H9 (cell line): ENCODE results near the gene CD59. TPM values are rescaled to one million over a fixed set of nuclear protein-coding genes. Genes with fewer than 3 reads are reported as not detected.

Source experiments
- DNase-seq: peaks from one replicate; pipeline ENCODE4 v3.0.0-alpha.2; 2017
- H2AFZ ChIP-seq: one replicate; pipeline ENCODE4 v1.6.1; 2013; ENCODE audit warnings: mild to moderate bottlenecking, low read length, control low read depth, moderate library complexity
- H2AK5ac ChIP-seq: 2 replicates; pipeline ENCODE4 v1.6.1; 2013; ENCODE audit warnings: low read length, control low read depth, mixed read lengths; ENCODE audit not compliant: insufficient read length
- H2BK120ac ChIP-seq: one replicate; pipeline ENCODE4 v1.6.1; 2013; ENCODE audit warnings: low read depth, mild to moderate bottlenecking, low read length, control low read depth, inconsistent platforms; ENCODE audit not compliant: poor library complexity, severe bottlenecking
- H2BK12ac ChIP-seq: 2 replicates; pipeline ENCODE4 v1.6.1; 2013; ENCODE audit warnings: low read length, control low read depth, mixed read lengths, low read depth; ENCODE audit not compliant: insufficient read length
- H2BK15ac ChIP-seq: 2 replicates; pipeline ENCODE4 v1.6.1; 2013; ENCODE audit warnings: low read depth, low read length, control low read depth
- H2BK20ac ChIP-seq: one replicate; pipeline ENCODE4 v1.6.1; 2013; ENCODE audit warnings: low read depth, mild to moderate bottlenecking, low read length, control low read depth, inconsistent platforms; ENCODE audit not compliant: poor library complexity, severe bottlenecking
- H2BK5ac ChIP-seq: 2 replicates; pipeline ENCODE4 v1.6.1; 2013; ENCODE audit warnings: low read length, control low read depth, mixed read lengths; ENCODE audit not compliant: insufficient read length
- H3K14ac ChIP-seq: 2 replicates; pipeline ENCODE4 v1.6.1; 2013; ENCODE audit warnings: low read length, control low read depth; ENCODE audit not compliant: insufficient read depth
- H3K18ac ChIP-seq: 2 replicates; pipeline ENCODE4 v1.6.1; 2013; ENCODE audit warnings: low read depth, mild to moderate bottlenecking, mixed read lengths, low read length, control low read depth; ENCODE audit not compliant: insufficient read length
- H3K23ac ChIP-seq: 2 replicates; pipeline ENCODE4 v1.6.1; 2013; ENCODE audit warnings: low read length, control low read depth, mixed read lengths, low read depth; ENCODE audit not compliant: insufficient read length
- H3K23me2 ChIP-seq: 2 replicates; pipeline ENCODE4 v1.6.1; 2013; ENCODE audit warnings: low read depth, mild to moderate bottlenecking, mixed read lengths, low read length, control low read depth; ENCODE audit not compliant: insufficient read length, poor library complexity, severe bottlenecking
- H3K27ac ChIP-seq: 2 replicates; pipeline ENCODE4 v1.5.1; 2013; ENCODE audit warnings: low read length, control low read depth, mixed read lengths, low read depth; ENCODE audit not compliant: insufficient read length
- H3K27me3 ChIP-seq: 2 replicates; pipeline ENCODE4 v1.6.1; 2013; ENCODE audit warnings: low read length, control low read depth, inconsistent platforms; ENCODE audit not compliant: insufficient read depth
- H3K4ac ChIP-seq: 2 replicates; pipeline ENCODE4 v1.6.1; 2013; ENCODE audit warnings: low read depth, mild to moderate bottlenecking, control low read depth, inconsistent platforms, low read length, moderate library complexity
- H3K4me1 ChIP-seq: 2 replicates; pipeline ENCODE4 v1.6.1; 2013; ENCODE audit warnings: low read length, control low read depth, inconsistent platforms; ENCODE audit not compliant: insufficient read depth
- H3K4me2 ChIP-seq: 2 replicates; pipeline ENCODE4 v1.6.1; 2013; ENCODE audit warnings: low read length, control low read depth, mixed read lengths; ENCODE audit not compliant: insufficient read length, insufficient read depth
- H3K56ac ChIP-seq: 2 replicates; pipeline ENCODE4 v1.6.1; 2013; ENCODE audit warnings: low read depth, mild to moderate bottlenecking, mixed read lengths, low read length, control low read depth; ENCODE audit not compliant: insufficient read length
- H3K79me1 ChIP-seq: 2 replicates; pipeline ENCODE4 v1.6.1; 2013; ENCODE audit warnings: low read depth, mild to moderate bottlenecking, moderate library complexity, low read length, control low read depth, inconsistent platforms; ENCODE audit not compliant: insufficient read depth, poor library complexity, severe bottlenecking
- H3K79me2 ChIP-seq: 2 replicates; pipeline ENCODE4 v1.6.1; 2013; ENCODE audit warnings: low read length, control low read depth, inconsistent platforms; ENCODE audit not compliant: insufficient read depth
- H3K9ac ChIP-seq: 2 replicates; pipeline ENCODE4 v1.6.1; 2013; ENCODE audit warnings: low read length, control low read depth, mixed read lengths; ENCODE audit not compliant: insufficient read length; ENCODE audit errors: extremely low read depth
- H3K9me3 ChIP-seq: one replicate; pipeline ENCODE4 v1.6.1; 2013; ENCODE audit warnings: low read depth, low read length, inconsistent platforms; ENCODE audit not compliant: control insufficient read depth
- H3T11ph ChIP-seq: one replicate; pipeline ENCODE4 v1.6.1; 2013; ENCODE audit warnings: mild to moderate bottlenecking, low read length, control low read depth, inconsistent platforms
- H4K20me1 ChIP-seq: one replicate; pipeline ENCODE4 v1.6.1; 2013; ENCODE audit not compliant: control insufficient read depth, insufficient read length, insufficient read depth
- H4K5ac ChIP-seq: 2 replicates; pipeline ENCODE4 v1.6.1; 2013; ENCODE audit warnings: low read depth, mild to moderate bottlenecking, mixed read lengths, low read length, control low read depth; ENCODE audit not compliant: insufficient read length
- H4K8ac ChIP-seq: replicated peaks from 2 replicates; pipeline ENCODE4 v1.6.1; 2013; ENCODE audit warnings: low read length, control low read depth, mixed read lengths, low read depth; ENCODE audit not compliant: insufficient read length
- H4K91ac ChIP-seq: 2 replicates; pipeline ENCODE4 v1.6.1; 2013; ENCODE audit warnings: low read depth, mild to moderate bottlenecking, moderate library complexity, mixed read lengths, low read length, control low read depth; ENCODE audit not compliant: insufficient read length
- H3K27ac Mint-ChIP-seq, 3 experiments: 2 replicates in 2 of 3; 3 replicates in 1 of 3; pipeline ENCODE4 v1.8.0; 2020 to 2021; ENCODE audit warnings: mixed read lengths in 3 of 3, mild to moderate bottlenecking in 1 of 3, moderate library complexity in 1 of 3
- H3K27me3 Mint-ChIP-seq: 2 replicates; pipeline ENCODE4 v1.8.0; 2021; ENCODE audit warnings: low read depth, mild to moderate bottlenecking, moderate library complexity, mixed read lengths
- H3K36me3 Mint-ChIP-seq, 3 experiments: 2 replicates in 2 of 3; 3 replicates in 1 of 3; pipeline ENCODE4 v1.8.0; 2020 to 2021; ENCODE audit warnings: low read depth in 3 of 3, mixed read lengths in 3 of 3; ENCODE audit not compliant: insufficient read depth in 1 of 3
- H3K4me1 Mint-ChIP-seq, 2 experiments: 2 replicates each; pipeline ENCODE4 v1.8.0; 2020; ENCODE audit warnings: mixed read lengths in 2 of 2
- H3K4me3 Mint-ChIP-seq, 2 experiments: 2 replicates in 1 of 2; 3 replicates in 1 of 2; pipeline ENCODE4 v1.8.0; 2020 to 2021; ENCODE audit warnings: mild to moderate bottlenecking in 2 of 2, mixed read lengths in 2 of 2, moderate library complexity in 1 of 2
- H3K9me3 Mint-ChIP-seq, 2 experiments: 2 replicates in 1 of 2; 3 replicates in 1 of 2; pipeline ENCODE4 v1.8.0; 2020; ENCODE audit warnings: mild to moderate bottlenecking in 2 of 2, mixed read lengths in 2 of 2, moderate library complexity in 1 of 2
- WGBS: extraction: QIAGEN DNeasy Blood & Tissue Kit; methylation state at CpG from one replicate; pipeline ENCODE4 v1.1.7; 2013; ENCODE audit warnings: missing lambda C conversion rate, low lambda C conversion rate, mixed read lengths; ENCODE audit not compliant: insufficient read length; ENCODE audit errors: extremely low coverage; 5-methylcytosine and 5-hydroxymethylcytosine counted together
- total RNA-seq: library from RNA; stranded (reverse); gene quantifications from 2 replicates; pipeline ENCODE4 v1.2.1, GENCODE V29; 2021
- TF ChIP-seq, protein P1 (sequence below): fragments of 200-600 bp; sonication (generic); conservative IDR thresholded peaks from 3 replicates; pipeline ENCODE4 v1.8.0; 2021; ENCODE audit warnings: antibody characterized with exemption, mild to moderate bottlenecking

CD59 gene
- total RNA-seq, 1 experiment from 2014 or later = 91.5 TPM

GRCh38 chr11:33698921-33699320 is 37.3 kb downstream of the CD59 start:
- Histone ChIP-seq H3K18ac (no peak overlapping the region), H3K79me2 (no peaks in the 10 kb centered on the region), H3K4me1 (no peaks in the 10 kb centered on the region), H2BK15ac (no peak overlapping the region), H3K27ac (no peak overlapping the region), H2BK12ac (no peak overlapping the region), H4K91ac (no peak overlapping the region), H2BK5ac (no peak overlapping the region), H2AK5ac (no peak overlapping the region), H3K4ac (no peak overlapping the region), H4K20me1 (no peaks in the 10 kb centered on the region), H3K4me2 (no peak overlapping the region), H3K14ac (no peak overlapping the region), H3T11ph (no peak overlapping the region), H3K23ac (no peak overlapping the region), H3K79me1 (no peaks in the 10 kb centered on the region), H3K56ac (no peak overlapping the region), H3K27me3 (no peaks in the 10 kb centered on the region), H4K8ac (no peak overlapping the region), H4K5ac (no peak overlapping the region), H2BK20ac (no peak overlapping the region), H2BK120ac (no peak overlapping the region), H3K9me3 (no peaks in the 10 kb centered on the region), H2AFZ (no peak overlapping the region), H3K23me2 (peaks cover 5% of the 10 kb centered on the region), H3K9ac (no peak overlapping the region)
- no peak for DNase-seq
- Mint-ChIP-seq H3K36me3 (no peaks in the 10 kb centered on the region), H3K4me1 (peaks cover 31 to 37% of the 10 kb centered on the region in 2 experiments), H3K27ac (no peak overlapping the region), H3K9me3 (no peaks in the 10 kb centered on the region), H3K4me3 (no peak overlapping the region), H3K27me3 (peaks cover 19% of the 10 kb centered on the region)
- no CpG with 5 or more reads among the region's 5 CpGs for WGBS
- TF ChIP-seq, protein P1, sequence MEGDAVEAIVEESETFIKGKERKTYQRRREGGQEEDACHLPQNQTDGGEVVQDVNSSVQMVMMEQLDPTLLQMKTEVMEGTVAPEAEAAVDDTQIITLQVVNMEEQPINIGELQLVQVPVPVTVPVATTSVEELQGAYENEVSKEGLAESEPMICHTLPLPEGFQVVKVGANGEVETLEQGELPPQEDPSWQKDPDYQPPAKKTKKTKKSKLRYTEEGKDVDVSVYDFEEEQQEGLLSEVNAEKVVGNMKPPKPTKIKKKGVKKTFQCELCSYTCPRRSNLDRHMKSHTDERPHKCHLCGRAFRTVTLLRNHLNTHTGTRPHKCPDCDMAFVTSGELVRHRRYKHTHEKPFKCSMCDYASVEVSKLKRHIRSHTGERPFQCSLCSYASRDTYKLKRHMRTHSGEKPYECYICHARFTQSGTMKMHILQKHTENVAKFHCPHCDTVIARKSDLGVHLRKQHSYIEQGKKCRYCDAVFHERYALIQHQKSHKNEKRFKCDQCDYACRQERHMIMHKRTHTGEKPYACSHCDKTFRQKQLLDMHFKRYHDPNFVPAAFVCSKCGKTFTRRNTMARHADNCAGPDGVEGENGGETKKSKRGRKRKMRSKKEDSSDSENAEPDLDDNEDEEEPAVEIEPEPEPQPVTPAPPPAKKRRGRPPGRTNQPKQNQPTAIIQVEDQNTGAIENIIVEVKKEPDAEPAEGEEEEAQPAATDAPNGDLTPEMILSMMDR = no peak
